GM23338 (cell line): ENCODE measurements around the gene OPN3.

ENCODE experiments used
- EZH2 ChIP-seq: fragments of 200-600 bp; sonication (generic); IDR thresholded peaks from one replicate; pipeline ENCODE4 v1.8.0; 2017; ENCODE audit warnings: antibody characterized with exemption, mild to moderate bottlenecking, low read depth; ENCODE audit not compliant: unreplicated experiment
- POLR2AphosphoS5 ChIP-seq: IDR thresholded peaks from 2 replicates; pipeline ENCODE4 v1.6.1; 2016; ENCODE audit warnings: antibody characterized with exemption, low read depth
- ZNF114 ChIP-seq: fragments of 250-450 bp; sonication (Bioruptor Pico); IDR thresholded peaks from 2 replicates; pipeline ENCODE4 v1.5.0; 2020; ENCODE audit warnings: mild to moderate bottlenecking, moderate library complexity
- TF ChIP-seq, protein P1 (sequence below), 2 experiments: fragments of 200-600 bp in 1 of 2; sonication (generic) in 1 of 2; conservative IDR thresholded peaks; 2 replicates each; pipeline versions ENCODE4 v1.5.1 to v1.6.1; 2016 to 2017; ENCODE audit warnings: antibody characterized with exemption in 2 of 2, low read depth in 2 of 2, mild to moderate bottlenecking in 2 of 2, moderate library complexity in 1 of 2
- TF ChIP-seq, protein P2 (sequence below): IDR thresholded peaks from 2 replicates; pipeline ENCODE4 v1.6.1; 2016; ENCODE audit warnings: antibody characterized with exemption
- TF ChIP-seq, protein P3 (sequence below): IDR thresholded peaks from one replicate; pipeline ENCODE4 v1.6.1; 2018; ENCODE audit warnings: antibody characterized with exemption; ENCODE audit not compliant: unreplicated experiment

DNA sequence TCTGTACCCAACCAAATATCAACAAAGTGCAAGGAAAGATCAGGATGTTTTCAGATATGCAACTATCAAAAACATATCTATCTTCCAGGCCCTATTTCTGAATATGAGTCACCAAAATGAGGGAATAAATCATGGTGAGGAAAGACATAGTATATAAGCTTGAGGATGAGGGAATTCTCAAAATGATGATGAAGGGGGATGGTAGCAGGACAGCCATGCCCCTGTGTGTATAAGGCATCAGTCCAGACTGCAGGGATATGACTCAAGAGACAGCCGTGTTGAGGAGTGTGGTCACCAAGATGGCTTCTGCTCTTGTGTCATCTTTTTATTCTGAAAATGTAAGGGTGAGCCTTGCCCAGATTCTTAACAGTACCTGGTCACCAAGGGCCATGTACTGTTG, 7.5 kb upstream of the OPN3 start:
- TF ChIP-seq, protein P1, sequence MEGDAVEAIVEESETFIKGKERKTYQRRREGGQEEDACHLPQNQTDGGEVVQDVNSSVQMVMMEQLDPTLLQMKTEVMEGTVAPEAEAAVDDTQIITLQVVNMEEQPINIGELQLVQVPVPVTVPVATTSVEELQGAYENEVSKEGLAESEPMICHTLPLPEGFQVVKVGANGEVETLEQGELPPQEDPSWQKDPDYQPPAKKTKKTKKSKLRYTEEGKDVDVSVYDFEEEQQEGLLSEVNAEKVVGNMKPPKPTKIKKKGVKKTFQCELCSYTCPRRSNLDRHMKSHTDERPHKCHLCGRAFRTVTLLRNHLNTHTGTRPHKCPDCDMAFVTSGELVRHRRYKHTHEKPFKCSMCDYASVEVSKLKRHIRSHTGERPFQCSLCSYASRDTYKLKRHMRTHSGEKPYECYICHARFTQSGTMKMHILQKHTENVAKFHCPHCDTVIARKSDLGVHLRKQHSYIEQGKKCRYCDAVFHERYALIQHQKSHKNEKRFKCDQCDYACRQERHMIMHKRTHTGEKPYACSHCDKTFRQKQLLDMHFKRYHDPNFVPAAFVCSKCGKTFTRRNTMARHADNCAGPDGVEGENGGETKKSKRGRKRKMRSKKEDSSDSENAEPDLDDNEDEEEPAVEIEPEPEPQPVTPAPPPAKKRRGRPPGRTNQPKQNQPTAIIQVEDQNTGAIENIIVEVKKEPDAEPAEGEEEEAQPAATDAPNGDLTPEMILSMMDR (conservative IDR thresholded peaks at IDR 0.05; ENCODE audit: low read depth in 2 of 2) = no peak
- TF ChIP-seq EZH2 (no peak), POLR2AphosphoS5 (no peak), ZNF114 (CRISPR knock-in tag) (no peak)
- TF ChIP-seq, protein P2, sequence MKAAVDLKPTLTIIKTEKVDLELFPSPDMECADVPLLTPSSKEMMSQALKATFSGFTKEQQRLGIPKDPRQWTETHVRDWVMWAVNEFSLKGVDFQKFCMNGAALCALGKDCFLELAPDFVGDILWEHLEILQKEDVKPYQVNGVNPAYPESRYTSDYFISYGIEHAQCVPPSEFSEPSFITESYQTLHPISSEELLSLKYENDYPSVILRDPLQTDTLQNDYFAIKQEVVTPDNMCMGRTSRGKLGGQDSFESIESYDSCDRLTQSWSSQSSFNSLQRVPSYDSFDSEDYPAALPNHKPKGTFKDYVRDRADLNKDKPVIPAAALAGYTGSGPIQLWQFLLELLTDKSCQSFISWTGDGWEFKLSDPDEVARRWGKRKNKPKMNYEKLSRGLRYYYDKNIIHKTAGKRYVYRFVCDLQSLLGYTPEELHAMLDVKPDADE = no peak
- TF ChIP-seq, protein P3, sequence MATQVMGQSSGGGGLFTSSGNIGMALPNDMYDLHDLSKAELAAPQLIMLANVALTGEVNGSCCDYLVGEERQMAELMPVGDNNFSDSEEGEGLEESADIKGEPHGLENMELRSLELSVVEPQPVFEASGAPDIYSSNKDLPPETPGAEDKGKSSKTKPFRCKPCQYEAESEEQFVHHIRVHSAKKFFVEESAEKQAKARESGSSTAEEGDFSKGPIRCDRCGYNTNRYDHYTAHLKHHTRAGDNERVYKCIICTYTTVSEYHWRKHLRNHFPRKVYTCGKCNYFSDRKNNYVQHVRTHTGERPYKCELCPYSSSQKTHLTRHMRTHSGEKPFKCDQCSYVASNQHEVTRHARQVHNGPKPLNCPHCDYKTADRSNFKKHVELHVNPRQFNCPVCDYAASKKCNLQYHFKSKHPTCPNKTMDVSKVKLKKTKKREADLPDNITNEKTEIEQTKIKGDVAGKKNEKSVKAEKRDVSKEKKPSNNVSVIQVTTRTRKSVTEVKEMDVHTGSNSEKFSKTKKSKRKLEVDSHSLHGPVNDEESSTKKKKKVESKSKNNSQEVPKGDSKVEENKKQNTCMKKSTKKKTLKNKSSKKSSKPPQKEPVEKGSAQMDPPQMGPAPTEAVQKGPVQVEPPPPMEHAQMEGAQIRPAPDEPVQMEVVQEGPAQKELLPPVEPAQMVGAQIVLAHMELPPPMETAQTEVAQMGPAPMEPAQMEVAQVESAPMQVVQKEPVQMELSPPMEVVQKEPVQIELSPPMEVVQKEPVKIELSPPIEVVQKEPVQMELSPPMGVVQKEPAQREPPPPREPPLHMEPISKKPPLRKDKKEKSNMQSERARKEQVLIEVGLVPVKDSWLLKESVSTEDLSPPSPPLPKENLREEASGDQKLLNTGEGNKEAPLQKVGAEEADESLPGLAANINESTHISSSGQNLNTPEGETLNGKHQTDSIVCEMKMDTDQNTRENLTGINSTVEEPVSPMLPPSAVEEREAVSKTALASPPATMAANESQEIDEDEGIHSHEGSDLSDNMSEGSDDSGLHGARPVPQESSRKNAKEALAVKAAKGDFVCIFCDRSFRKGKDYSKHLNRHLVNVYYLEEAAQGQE = no peak
